AG04450 (cell line): Measurements from ENCODE around the gene FAM83C. TPM values are rescaled to one million over a fixed set of nuclear protein-coding genes. Genes with fewer than 3 reads are reported as not detected.

Source experiments
- CTCF ChIA-PET: fragments of 300-600, 350-600 bp; formaldehyde crosslinking; extraction: SDS; loops from one replicate; lab custom pipeline; 2022; ENCODE audit warnings: antibody characterized with exemption, inconsistent platforms; lab: Charles Lee
- POLR2A ChIA-PET: fragments of 350-600 bp; formaldehyde crosslinking; extraction: SDS; loops from one replicate; lab custom pipeline; 2021; ENCODE audit warnings: antibody characterized with exemption, inconsistent platforms; lab: Yijun Ruan, JAX
- DNase-seq: peaks from one replicate; pipeline ENCODE4 v3.0.0-alpha.2; 2011; ENCODE audit warnings: low read depth, low spot score
- H3K27ac ChIP-seq: one replicate; pipeline ENCODE4 v1.5.1; 2012; ENCODE audit warnings: low read depth, low read length, control low read depth
- H3K27me3 ChIP-seq: one replicate; pipeline ENCODE4 v1.6.0; 2012; ENCODE audit warnings: low read length; ENCODE audit not compliant: control insufficient read depth, insufficient read depth
- H3K4me3 ChIP-seq: 2 replicates; pipeline ENCODE4 v1.5.1; 2011; ENCODE audit warnings: mild to moderate bottlenecking, low read depth, low read length, control low read depth
- H3K9me3 ChIP-seq: 2 replicates; pipeline ENCODE4 v1.5.1; 2012; ENCODE audit warnings: low read length; ENCODE audit not compliant: control insufficient read depth, insufficient read depth
- polyA plus RNA-seq: library from polyadenylated mRNA; depleted of rRNA; stranded (reverse); fragments of >200 nt; gene quantifications from 2 replicates; pipeline ENCODE4 v1.2.3, GENCODE V29; 2011
- TF ChIP-seq, protein P1 (sequence below): IDR thresholded peaks from 2 replicates; pipeline ENCODE4 v1.5.1; 2011; ENCODE audit warnings: low read depth, low read length, control low read depth, inconsistent platforms

Gene FAM83C
- polyA plus RNA-seq, 1 experiment: not detected

DNA sequence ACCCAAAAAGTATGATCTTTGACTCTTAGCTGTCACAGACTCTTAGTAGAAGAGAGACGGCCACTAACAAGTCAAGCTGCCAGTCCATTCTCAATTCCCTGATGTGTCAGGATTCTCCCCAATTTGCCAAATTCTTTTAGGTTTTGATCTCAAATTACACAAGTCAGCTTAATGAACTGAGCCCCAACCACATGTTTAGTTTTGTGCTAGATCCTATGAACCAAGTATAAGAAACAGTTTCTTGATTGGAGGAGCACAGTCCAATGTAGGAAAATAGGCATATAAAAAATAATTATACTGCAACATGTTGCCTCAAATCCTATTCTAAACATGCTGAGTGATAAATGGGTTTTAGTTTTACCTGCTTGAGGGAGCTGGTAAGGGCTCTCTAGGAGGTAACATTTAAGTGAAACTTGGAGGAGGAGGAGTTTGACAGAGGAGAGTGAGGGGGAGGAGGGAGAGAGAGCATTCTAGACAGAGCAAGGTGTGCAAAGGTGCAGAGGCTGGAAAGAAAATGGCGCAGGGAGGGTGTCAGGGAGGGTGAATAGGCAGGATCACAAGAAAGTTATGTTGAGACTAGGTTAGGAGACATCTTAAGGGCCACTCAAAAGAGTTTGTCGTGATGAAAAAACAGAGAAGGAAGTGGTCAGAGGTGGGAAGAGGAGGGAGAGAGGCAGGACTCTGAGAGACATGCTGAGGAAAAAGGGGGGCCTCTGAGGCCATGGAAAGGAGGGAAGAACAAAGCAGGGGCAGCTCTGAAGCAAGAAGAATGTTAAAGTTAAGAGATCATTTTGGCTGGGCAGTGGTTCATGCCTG is 22.8 kb upstream of the FAM83C start:
- DNase-seq: no peak
- Histone ChIP-seq H3K9me3 (no peaks in the 10 kb centered on the region), H3K27ac (peak overlapping the region; percentile 83), H3K27me3 (no peaks in the 10 kb centered on the region), H3K4me3 (no peak overlapping the region)
- TF ChIP-seq, protein P1, sequence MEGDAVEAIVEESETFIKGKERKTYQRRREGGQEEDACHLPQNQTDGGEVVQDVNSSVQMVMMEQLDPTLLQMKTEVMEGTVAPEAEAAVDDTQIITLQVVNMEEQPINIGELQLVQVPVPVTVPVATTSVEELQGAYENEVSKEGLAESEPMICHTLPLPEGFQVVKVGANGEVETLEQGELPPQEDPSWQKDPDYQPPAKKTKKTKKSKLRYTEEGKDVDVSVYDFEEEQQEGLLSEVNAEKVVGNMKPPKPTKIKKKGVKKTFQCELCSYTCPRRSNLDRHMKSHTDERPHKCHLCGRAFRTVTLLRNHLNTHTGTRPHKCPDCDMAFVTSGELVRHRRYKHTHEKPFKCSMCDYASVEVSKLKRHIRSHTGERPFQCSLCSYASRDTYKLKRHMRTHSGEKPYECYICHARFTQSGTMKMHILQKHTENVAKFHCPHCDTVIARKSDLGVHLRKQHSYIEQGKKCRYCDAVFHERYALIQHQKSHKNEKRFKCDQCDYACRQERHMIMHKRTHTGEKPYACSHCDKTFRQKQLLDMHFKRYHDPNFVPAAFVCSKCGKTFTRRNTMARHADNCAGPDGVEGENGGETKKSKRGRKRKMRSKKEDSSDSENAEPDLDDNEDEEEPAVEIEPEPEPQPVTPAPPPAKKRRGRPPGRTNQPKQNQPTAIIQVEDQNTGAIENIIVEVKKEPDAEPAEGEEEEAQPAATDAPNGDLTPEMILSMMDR: no peak
- POLR2A ChIA-PET: interaction anchor here (0.7 to 0.9 kb wide), 3 partner anchors 10 to 1621 kb away, joined by 3 read pairs; no protein-coding TSS in a partner anchor
- CTCF ChIA-PET: no interaction called here

- H3K27me3 ChIP-seq: no peaks in the 10 kb centered on the region
- H3K9me3 ChIP-seq: no peaks in the 10 kb centered on the region
- ChIA-PET POLR2A (interaction anchor here (0.6 to 0.7 kb wide), 3 partner anchors 34 to 922 kb away, joined by 3 to 5 read pairs (median 3); partner anchors contain the start of gene MMP24OS), CTCF (no interaction called here)
- no peak overlapping the region for H3K4me3 ChIP-seq
- peak overlapping the region; percentile 89 for H3K27ac ChIP-seq
- DNase-seq: peak; percentile 87
- TF ChIP-seq, protein P1: no peak
Measured at GRCh38 chr20:35312318-35312717, 20.1 kb upstream of the FAM83C start.

- H3K9me3 ChIP-seq: no peaks in the 10 kb centered on the region
- POLR2A ChIA-PET: interaction anchor here (0.6 to 0.7 kb wide), 2 partner anchors 34 to 215 kb away, joined by 3 to 5 read pairs; partner anchors contain the start of gene MMP24OS
- no peak for DNase-seq
- TF ChIP-seq, protein P1: no peak
- H3K4me3 ChIP-seq: no peak overlapping the region
- H3K27ac ChIP-seq: peak overlapping the region; percentile 89
- CTCF ChIA-PET: no interaction called here
- H3K27me3 ChIP-seq: no peaks in the 10 kb centered on the region
Measured at GRCh38 chr20:35311822-35312221, 19.6 kb upstream of the FAM83C start.

DNA sequence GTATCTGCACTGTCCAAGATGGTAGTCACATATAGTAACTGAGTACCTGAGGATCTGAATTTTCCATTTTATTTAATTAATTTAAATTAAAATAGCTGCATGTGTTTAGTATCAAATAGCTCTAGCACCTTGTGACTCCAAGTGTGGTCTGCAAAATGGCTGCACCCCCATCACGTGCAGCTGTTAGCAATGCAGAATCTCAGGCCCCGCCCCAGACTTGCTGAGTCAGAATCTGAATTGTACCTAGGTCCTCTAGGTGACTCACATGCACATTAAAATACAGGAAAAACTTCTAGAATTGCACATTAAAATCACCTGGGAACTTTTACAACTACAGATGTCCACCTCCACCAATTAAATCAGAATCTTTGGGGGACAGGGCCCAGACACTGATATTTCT is 19.2 kb upstream of the FAM83C start:
- POLR2A ChIA-PET: interaction anchor here (0.6 to 0.7 kb wide), 2 partner anchors 33 to 215 kb away, joined by 3 to 5 read pairs; partner anchors contain the start of gene MMP24OS
- CTCF ChIA-PET: no interaction called here
- Histone ChIP-seq H3K27me3 (no peaks in the 10 kb centered on the region), H3K4me3 (no peak overlapping the region), H3K9me3 (no peaks in the 10 kb centered on the region), H3K27ac (peak overlapping the region; percentile 89)
- DNase-seq: no peak
- TF ChIP-seq, protein P1: no peak
